Esophagus squamous epithelium (tissue), 4 donors: ENCODE measurements around the gene PHACTR2.

Experiments
- POLR2A ChIP-seq, 4 donors: fragments of 450-650 bp; IDR thresholded peaks; one replicate each; pipeline ENCODE4 v1.6.1; 2017; ENCODE audit warnings: antibody characterized with exemption in 4 of 4, mild to moderate bottlenecking in 4 of 4, moderate library complexity in 3 of 4
- TF ChIP-seq, protein P1 (sequence below), 6 experiments: fragments of 450-650 bp in 4 of 6; fragments of 200-600 bp in 2 of 6; sonication (generic) in 2 of 6; IDR thresholded peaks; one replicate each; pipeline ENCODE4 v1.5.1; 2016 to 2019; ENCODE audit warnings: antibody characterized with exemption in 6 of 6, mild to moderate bottlenecking in 4 of 6, moderate library complexity in 4 of 6

GRCh38 chr6:143772116-143773086 is 94.6 kb downstream of the PHACTR2 start:
- TF ChIP-seq POLR2A (IDR thresholded peaks at IDR 0.05), result no peak
- TF ChIP-seq, protein P1, sequence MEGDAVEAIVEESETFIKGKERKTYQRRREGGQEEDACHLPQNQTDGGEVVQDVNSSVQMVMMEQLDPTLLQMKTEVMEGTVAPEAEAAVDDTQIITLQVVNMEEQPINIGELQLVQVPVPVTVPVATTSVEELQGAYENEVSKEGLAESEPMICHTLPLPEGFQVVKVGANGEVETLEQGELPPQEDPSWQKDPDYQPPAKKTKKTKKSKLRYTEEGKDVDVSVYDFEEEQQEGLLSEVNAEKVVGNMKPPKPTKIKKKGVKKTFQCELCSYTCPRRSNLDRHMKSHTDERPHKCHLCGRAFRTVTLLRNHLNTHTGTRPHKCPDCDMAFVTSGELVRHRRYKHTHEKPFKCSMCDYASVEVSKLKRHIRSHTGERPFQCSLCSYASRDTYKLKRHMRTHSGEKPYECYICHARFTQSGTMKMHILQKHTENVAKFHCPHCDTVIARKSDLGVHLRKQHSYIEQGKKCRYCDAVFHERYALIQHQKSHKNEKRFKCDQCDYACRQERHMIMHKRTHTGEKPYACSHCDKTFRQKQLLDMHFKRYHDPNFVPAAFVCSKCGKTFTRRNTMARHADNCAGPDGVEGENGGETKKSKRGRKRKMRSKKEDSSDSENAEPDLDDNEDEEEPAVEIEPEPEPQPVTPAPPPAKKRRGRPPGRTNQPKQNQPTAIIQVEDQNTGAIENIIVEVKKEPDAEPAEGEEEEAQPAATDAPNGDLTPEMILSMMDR (IDR thresholded peaks at IDR 0.05), result no peak
